Activated CD4-positive, alpha-beta T cell treated with anti-CD3 and anti-CD28 coated beads, Interleukin-2, amount 50 U/mL, for 16 hours (primary cell): ENCODE measurements around the gene TRIM63.

ENCODE experiments used
- DNase-seq: peaks from one replicate; pipeline ENCODE4 v3.0.0-alpha.2; 2020

Gene TRIM63

DNA sequence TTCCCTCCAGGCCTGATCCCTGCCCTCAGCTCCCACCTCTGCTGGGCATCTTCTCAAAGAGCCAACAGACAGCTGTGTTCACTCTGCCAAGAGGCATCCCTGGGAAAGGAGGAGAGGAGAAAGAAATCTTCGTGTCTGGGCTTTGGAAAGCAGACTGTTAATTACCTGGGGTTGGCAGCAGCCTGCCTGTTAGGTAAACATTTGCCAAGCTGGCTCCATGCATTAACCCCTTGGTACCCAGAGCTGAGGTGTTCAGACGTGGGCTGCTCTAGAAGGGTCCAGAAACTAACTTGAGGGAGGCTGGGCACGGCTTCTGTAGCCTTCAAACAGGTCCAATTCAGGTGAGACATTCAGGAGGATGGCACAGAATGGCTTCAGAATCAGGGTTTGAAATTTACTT is 54.6 kb downstream of the TRIM63 start:
- no peak for DNase-seq

DNA sequence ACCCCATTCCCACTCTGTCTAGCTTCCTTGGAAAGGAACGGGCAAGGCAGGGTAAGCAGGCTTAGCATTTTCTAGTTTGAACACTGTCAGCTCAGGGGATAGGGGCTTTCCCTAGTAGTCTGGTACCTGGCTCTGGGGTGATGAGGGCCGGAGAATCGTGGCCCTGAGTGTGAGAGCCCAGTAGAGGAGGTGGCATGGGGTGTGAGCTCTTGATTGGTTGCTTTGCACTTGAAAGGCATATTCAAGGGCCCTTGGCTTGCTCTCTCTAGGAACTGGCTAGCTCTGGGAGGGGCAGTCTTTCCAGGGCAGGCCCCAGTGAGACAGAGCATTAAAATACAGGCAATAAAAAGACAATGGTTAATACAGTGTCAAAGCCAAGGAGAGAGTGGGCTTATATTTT is 56.6 kb downstream of the TRIM63 start:
- no peak for DNase-seq

DNA sequence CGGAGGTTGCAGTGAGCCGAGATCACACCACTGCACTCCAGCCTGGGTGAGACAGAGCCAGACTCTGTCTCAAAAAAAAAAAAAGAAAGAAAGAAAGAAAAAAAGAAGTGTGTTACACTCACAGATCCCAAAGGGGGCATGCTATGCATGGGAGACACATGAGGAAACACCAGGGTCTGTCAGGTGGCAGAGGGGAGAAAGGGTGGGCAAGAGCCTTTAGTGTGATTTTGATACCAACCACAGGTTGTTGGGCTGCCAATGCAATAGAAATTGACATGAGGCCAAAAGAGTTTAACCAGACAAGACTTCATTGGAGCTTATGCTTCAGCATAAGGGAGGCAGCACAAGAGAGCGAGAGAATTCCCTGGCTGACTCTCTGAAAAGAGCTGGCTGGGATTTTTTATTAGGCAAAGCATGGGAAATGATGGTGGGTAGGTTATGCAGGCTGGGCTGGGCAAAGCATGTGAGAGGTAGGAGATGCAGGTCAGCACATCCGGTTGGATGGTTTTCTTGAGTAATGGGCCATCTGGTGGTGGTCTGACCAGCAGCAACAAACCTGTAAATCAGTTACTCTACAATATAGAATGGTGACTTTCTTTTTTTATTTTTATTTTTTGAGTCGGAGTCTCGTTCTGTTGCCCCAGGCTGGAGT is 57.5 kb downstream of the TRIM63 start:
- DNase-seq: no peak

GRCh38 chr1:26006710-26007109 is 60.7 kb downstream of the TRIM63 start:
- DNase-seq: no peak

DNA sequence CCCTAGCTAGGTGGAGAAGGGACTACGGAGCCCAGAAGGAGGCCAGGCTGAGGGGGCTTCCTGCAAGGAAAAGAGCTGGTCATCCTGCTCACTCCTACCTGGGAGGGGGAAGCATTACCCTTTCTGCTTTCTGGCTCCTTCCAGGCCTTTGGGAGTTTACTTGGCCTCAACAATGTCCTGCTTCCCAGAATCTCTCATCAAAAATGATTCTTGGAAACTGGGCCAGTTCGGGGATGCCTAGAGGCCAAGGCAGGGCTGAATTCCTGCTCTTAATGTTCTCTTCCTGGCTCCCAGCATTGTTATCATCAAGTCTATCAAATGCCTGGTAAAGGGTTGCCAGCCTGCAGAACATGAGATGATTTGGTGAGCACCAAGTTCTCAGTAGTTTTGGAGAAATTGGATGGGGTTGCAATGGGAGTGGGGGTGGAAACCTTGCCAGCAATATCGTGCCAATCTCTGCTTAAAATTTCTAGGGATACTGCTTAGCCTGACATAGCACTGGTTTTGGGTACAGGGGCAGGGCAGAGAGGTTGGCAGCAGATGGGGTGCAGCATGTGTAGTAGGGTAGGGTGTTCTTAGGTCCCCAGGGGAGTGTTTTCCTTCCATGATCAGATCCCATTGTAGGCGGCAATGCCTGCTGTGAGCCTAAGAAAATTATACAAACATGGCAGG is 61.9 kb downstream of the TRIM63 start:
- no peak for DNase-seq

DNA sequence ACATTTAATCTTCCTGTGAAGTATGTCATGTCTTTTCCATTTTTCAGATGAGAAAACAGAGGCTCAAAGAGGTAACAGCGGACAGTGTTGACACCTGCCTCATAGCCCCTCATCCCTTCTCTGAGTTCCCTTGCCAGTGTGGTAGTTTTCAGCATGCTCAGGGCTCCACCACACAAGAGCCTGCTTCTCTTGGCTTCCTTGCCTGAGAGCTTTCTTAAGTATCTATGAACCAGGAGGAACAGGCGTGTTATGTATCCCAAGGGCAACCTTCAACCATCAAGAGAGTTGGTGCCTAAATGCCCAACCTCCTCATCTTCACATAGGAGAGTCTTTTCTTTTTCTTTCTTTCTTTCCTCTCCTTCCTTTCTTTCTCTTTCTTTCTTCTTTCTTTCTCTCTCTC is 63.7 kb downstream of the TRIM63 start:
- no peak for DNase-seq

GRCh38 chr1:26003262-26003661 is 64.2 kb downstream of the TRIM63 start:
- DNase-seq: no peak
